HFFc6 (cell line): ENCODE results near the gene PHYKPL. TPM values are rescaled to one million over a fixed set of nuclear protein-coding genes. Genes with fewer than 3 reads are reported as not detected.
A peak's percentile ranks its signal among the peaks of the same experiment; 100 is the strongest.
"Not testable (repeated sequence)": the region's sequence is repeated elsewhere in the genome, so short reads cannot be mapped to it uniquely, and the experiment has no call there.

Experiments used
- DNase-seq: peaks from one replicate; pipeline ENCODE4 v3.0.0-alpha.2; 2018
- H3K27ac Mint-ChIP-seq: 2 replicates; pipeline ENCODE4 v1.8.0; 2020; ENCODE audit warnings: mild to moderate bottlenecking, mixed read lengths
- H3K27me3 Mint-ChIP-seq: 2 replicates; pipeline ENCODE4 v1.8.0; 2021; ENCODE audit warnings: mild to moderate bottlenecking, moderate library complexity, mixed read lengths; ENCODE audit not compliant: insufficient read depth
- H3K36me3 Mint-ChIP-seq: 2 replicates; pipeline ENCODE4 v1.8.0; 2021; ENCODE audit warnings: low read depth, mixed read lengths
- H3K4me1 Mint-ChIP-seq: 2 replicates; pipeline ENCODE4 v1.8.0; 2020; ENCODE audit warnings: low read depth, mixed read lengths
- H3K4me3 Mint-ChIP-seq: 2 replicates; pipeline ENCODE4 v1.8.0; 2020; ENCODE audit warnings: mild to moderate bottlenecking, moderate library complexity, mixed read lengths
- H3K9me3 Mint-ChIP-seq: 2 replicates; pipeline ENCODE4 v1.8.0; 2020; ENCODE audit warnings: mild to moderate bottlenecking, mixed read lengths
- CTCF ChIP-seq: fragments of 200-600 bp; sonication (generic); IDR thresholded peaks from 2 replicates; pipeline ENCODE4 v1.5.0; 2021; ENCODE audit warnings: antibody characterized with exemption, mild to moderate bottlenecking
- total RNA-seq, 6 experiments: library from RNA; stranded (reverse); fragmentation: NEBNext Ultra II Directional; extraction: Animal tissue kit (Norgen Biotek cat#: 25700); gene quantifications; 2 replicates in 1 of 6; 3 replicates in 5 of 6; pipeline ENCODE4 v1.2.3, GENCODE V29; 2021

Gene PHYKPL
- total RNA-seq, 6 experiments from 2014 or later: 18.7 to 25.6 (median 23.9) TPM

- Mint-ChIP-seq H3K27ac (no peak overlapping the region), H3K9me3 (no peaks in the 10 kb centered on the region), H3K27me3 (peaks cover 3% of the 10 kb centered on the region), H3K4me1 (peaks cover 24% of the 10 kb centered on the region), H3K36me3 (peaks cover 19% of the 10 kb centered on the region), H3K4me3 (no peak overlapping the region)
- no peak for TF ChIP-seq CTCF
- DNase-seq: no peak
These were observed 1.6 kb upstream of the PHYKPL start for GRCh38 chr5:178234121-178234749.

DNA sequence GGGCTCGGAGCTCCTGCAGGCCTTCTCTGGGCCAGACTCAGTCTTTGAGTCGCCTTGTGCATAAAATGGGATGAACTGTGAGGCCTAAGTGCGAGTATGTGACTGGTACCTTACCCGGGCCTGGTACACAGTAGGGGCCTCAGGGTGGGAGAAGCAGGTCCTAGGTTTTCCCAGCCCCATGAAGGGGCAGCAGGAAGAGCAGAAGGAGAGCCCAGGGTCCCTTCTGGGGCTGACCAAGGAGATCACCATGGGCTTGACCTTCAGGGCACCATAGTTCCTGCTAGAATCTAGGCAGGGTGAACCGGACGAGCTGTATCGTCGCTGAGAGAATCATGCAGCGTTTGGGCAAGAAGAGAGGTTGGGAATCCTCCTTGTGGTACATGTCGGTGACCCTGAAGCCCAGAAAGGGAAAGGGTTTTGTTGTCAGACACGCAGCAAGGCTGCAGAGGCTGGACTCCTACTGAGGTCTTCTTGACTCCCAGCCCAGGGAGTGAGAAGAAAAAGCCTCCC lies 373 bp upstream of the PHYKPL start:
- H3K27ac Mint-ChIP-seq: peak overlapping the region; percentile 66
- peak overlapping the region; percentile 47 for H3K4me3 Mint-ChIP-seq
- H3K36me3 Mint-ChIP-seq: peaks cover 30% of the 10 kb centered on the region
- no peaks in the 10 kb centered on the region for H3K9me3 Mint-ChIP-seq
- peaks cover 5% of the 10 kb centered on the region for H3K27me3 Mint-ChIP-seq
- no peak for TF ChIP-seq CTCF
- no peak for DNase-seq
- H3K4me1 Mint-ChIP-seq: peaks cover 34% of the 10 kb centered on the region

DNA sequence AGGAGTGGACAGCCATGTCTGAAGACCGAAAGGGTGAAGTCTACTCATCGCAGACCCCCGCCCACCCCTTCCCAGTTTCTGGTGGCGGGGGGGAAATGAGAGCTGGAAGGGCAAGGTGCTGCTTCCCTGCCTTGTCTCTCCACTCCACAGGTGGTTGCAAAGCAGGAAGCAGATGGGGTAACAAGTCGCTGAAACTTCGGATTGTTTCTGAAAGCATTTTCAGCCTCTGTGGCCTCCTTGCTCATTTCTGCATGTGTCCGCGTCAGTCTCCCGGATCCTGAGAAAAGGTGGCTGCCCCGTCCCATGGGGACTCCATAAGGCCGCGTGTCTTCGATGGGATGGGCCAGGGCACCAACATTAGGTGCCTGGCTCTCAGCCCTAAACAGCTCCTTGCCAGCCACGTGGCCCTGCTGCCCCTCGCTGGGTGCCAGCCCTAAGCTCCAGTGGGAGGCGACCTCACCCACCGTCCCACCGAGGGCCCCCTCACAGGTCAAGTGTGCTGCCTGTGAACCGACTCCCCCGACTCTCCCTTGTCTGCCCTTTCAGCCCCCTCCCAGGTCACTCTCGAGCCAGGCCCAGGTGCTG lies 971 bp downstream of the PHYKPL start:
- Mint-ChIP-seq H3K4me3 (peak overlapping the region; percentile 89), H3K4me1 (peaks cover 39% of the 10 kb centered on the region), H3K27ac (peak overlapping the region; percentile 83), H3K27me3 (peaks cover 5% of the 10 kb centered on the region), H3K36me3 (peaks cover 44% of the 10 kb centered on the region), H3K9me3 (no peaks in the 10 kb centered on the region; the same call in 1 of the 2 replicates)
- no peak for DNase-seq
- TF ChIP-seq CTCF: no peak

DNA sequence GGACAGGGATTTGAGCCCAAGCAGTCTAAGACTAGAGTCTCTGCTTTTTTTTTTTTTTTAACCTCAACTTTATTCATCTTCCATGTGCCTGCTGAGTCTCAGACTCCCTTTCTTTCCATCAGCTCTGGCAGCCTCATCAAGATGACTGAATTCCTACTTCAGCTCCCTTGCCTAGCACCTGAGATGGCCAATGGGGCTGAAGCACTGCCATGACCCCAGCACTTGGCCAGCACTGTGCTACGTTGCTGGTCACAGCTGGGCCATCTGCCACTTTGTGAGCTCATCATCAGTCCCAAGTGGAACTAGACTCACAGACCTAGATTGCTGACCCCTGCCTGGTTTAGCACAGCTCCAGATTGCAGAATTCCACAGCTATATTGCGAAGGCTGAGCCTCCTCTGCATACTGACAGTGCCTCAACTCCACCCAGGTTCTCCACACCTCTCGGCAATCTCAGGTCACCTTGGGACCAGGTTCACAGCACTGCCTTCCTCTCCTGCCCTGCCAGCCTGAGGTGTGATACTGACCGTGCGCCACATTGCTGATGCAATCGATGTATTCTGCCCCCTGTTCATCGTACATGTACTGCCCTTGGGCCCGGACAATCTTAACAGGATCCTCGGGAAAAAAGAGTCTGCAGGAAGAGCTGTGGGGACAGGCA lies 1.6 kb downstream of the PHYKPL start:
- H3K4me3 Mint-ChIP-seq: peak overlapping the region; percentile 89
- peaks cover 47% of the 10 kb centered on the region for H3K36me3 Mint-ChIP-seq

GRCh38 chr5:178229861-178230260 lies 2.7 kb downstream of the PHYKPL start:
- Mint-ChIP-seq H3K27ac (no peak overlapping the region; the same call in 1 of the 2 replicates), H3K36me3 (peaks cover 54% of the 10 kb centered on the region), H3K27me3 (peaks cover 3% of the 10 kb centered on the region), H3K9me3 (no peaks in the 10 kb centered on the region; the same call in 1 of the 2 replicates), H3K4me3 (peak overlapping the region; percentile 24; the same call in 1 of the 2 replicates), H3K4me1 (peaks cover 39% of the 10 kb centered on the region)
- TF ChIP-seq CTCF: no peak
- DNase-seq: no peak

More for the DNA sequence above, 1.6 kb downstream of the PHYKPL start:
- TF ChIP-seq CTCF: no peak
- DNase-seq: peak; percentile 16
- Mint-ChIP-seq H3K4me1 (peaks cover 39% of the 10 kb centered on the region), H3K27me3 (peaks cover 5% of the 10 kb centered on the region), H3K27ac (peak overlapping the region; percentile 83), H3K9me3 (no peaks in the 10 kb centered on the region; the same call in 1 of the 2 replicates)

DNA sequence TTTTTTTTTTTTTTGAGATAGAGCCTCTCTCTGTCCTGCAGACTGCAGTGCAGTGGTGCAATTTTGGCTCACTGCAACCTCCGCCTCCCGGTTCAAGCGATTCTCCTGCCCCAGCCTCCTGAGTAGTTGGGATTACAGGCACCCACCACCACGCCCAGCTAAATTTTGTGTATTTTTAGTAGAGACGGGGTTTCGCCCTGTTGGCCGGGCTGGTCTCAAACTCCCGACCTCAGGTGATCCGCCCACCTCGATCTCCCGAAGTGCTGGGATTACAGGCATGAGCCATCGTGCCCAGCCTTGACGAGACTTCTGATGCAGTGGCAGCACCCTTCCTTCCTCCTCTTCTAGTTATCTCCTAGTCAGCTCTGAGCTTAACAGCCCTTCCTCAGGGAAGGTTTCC lies 3.5 kb downstream of the PHYKPL start:
- not testable (repeated sequence) for H3K27ac Mint-ChIP-seq, DNase-seq, H3K9me3 Mint-ChIP-seq, H3K27me3 Mint-ChIP-seq
- Mint-ChIP-seq H3K4me1 (peaks cover 39% of the 10 kb centered on the region), H3K36me3 (peaks cover 56% of the 10 kb centered on the region), H3K4me3 (peak overlapping the region; percentile 26; the same call in 1 of the 2 replicates)
